ENCODE data around the gene IL17C. TPM values are rescaled to one million over a fixed set of nuclear protein-coding genes. Genes with fewer than 3 reads are reported as not detected.

Gene IL17C
- total and polyA plus RNA-seq, 2 of the 8 experiments (the other 6 are each of a cell fraction or from before 2014, with no cell fraction given): 1.1 to 1.9 TPM

GRCh38 chr16:88680554-88681083 lies 42.2 kb downstream of the IL17C start (continued):
- TF ChIP-seq BRCA1 (IDR thresholded peaks at IDR 0.05; ENCODE audit: low read depth, low read length) (no peak), HDAC2 (IDR thresholded peaks at IDR 0.05; ENCODE audit: borderline replicate concordance in 1 of 2, low read depth in 2 of 2, low read length in 2 of 2) (no peak), HDAC6 (IDR thresholded peaks at IDR 0.05; ENCODE audit: low read depth, low read length) (no peak), RNF2 (IDR thresholded peaks at IDR 0.05; ENCODE audit: borderline replicate concordance, low read depth, low read length, missing control alignments, poor library complexity, severe bottlenecking) (no peak)

Measured in H1 (cell line).